ENCODE measurements around the gene TPM3.
A peak's percentile ranks its signal among the peaks of the same experiment; 100 is the strongest.
"Not testable (repeated sequence)": the region's sequence is repeated elsewhere in the genome, so short reads cannot be mapped to it uniquely, and the experiment has no call there.

Gene TPM3

GRCh38 chr1:154191990-154192461 lies at the start of gene TPM3:
Gene TPM3 (minus strand): TSS chr1:154192100. CDS start chr1:154192018, 82 bp downstream.
- DNase-seq = no peak

DNA sequence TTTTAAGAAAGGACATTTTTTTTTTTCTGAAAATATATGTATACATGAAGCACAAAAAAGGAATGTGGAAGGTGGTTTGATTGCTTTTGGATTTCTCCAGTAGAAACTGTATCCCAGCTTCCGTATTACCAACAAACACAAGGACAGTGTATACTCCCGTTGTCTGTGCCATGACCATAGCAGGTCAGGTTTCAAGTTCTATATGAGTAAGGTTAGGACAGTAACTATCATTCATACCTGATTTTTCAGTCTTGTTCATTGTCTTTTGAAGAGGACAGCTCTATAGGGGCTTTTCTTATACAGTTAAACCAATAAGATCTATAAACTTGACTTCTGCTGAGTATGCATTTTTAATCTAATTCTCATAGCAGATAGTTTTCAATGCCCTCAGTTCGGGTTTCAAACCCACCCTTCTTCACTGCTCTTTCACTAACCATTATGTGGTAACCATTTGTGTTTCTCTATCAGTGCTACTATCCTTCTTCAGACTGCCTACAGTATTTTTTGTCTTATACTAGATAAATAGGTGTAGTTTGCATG lies 48.5 kb upstream of the TPM3 start:
- DNase-seq = no peak

- DNase-seq = no peak
Observed at GRCh38 chr1:154239491-154239890, 47.6 kb upstream of the TPM3 start.

DNA sequence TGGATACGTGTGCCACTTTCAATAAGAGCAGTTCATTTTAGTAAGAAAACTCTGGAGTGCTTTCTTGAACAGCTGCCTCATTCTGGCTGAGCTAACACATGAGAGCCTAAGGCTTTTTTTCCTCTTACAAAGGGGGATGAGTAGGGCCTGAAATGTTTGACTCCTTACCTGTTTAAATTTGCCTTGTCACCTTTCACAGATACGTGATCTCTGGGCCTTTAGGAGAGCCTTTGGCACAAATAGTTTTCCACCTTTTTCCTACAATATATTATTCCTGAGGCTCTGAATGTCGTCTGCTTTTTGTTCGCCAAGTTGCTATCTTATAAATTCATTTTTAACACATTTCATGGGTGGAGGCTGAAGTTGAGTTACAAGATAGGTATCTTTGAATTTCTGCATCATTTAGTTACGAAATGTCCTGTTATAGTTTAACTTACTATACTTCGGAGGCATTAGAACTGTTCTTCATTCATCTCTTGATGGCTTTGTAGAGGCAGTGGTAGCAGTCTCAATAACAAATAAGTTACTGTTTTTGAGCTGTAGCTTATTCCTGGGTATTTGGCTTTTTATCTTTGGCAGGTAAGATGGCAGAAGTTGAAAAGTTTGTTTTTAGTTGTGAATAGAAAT lies 46.1 kb upstream of the TPM3 start:
- no peak for DNase-seq

GRCh38 chr1:154237435-154237834 lies 45.5 kb upstream of the TPM3 start:
- DNase-seq = no peak

GRCh38 chr1:154236855-154237254 lies 45.0 kb upstream of the TPM3 start:
- DNase-seq = no peak

- not testable (repeated sequence) for DNase-seq
Observed at GRCh38 chr1:154233127-154233526, 41.2 kb upstream of the TPM3 start.

DNA sequence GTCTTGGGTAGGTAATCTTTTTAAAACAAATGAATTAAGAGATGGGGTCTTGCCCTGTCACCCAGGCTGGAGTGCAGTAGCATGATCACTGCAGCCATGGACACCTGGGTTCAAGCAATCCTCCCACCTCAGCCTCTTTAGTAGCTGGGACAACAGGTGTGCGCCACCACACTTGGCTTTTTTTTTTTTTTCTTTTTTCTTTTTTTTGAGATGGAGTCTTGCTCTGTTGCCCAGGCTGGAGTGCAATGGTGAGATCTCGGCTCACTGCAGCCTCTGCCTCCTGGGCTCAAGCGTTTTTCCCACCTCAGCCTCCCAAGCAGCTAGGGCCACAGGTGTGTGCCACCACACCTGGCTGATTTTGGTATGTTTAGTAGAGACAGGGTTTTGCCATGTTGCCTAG lies 39.2 kb upstream of the TPM3 start:
- DNase-seq = not testable (repeated sequence)

GRCh38 chr1:154225370-154225769 lies 33.5 kb upstream of the TPM3 start:
- DNase-seq = no peak

DNA sequence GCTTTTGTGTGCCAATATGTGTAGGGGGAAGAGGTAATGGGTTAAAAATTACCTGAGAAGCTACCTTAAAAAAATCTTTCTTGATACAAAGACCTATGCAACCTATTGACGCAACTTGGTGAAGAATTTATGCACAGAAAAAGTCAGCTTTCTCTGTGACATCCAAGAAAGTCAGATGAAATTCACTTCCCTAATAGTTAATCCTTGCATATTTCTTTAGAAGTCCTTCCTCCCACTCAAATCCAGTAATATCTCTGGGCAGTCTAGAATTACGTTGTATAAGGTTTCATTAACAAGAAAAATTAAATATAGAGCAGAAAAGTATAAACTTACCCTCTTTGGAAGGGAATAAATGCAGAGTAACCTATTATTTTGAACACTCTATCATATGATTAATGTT lies 31.7 kb upstream of the TPM3 start:
- no peak for DNase-seq

GRCh38 chr1:154222918-154223317 lies 31.0 kb upstream of the TPM3 start:
- no peak for DNase-seq

DNA sequence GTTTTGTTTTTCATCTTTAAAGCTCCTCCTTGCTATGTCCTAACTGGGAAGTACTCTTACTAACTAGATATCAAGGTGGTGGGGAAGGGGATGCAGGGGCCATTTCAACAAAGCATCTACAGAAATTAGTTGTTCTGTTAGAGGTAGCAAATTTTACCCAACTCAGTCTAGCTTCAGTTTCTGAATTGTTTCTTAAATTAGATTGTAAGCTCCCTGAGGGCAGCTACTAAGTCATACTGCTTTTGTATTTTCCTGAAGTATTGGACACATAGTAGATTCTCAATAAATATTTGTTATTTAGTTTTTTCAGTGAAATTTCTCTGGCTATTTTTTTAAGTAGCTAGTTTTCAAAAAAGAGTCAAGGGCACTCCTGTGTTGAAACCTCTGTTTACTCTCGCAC lies 30.6 kb upstream of the TPM3 start:
- DNase-seq = no peak

DNA sequence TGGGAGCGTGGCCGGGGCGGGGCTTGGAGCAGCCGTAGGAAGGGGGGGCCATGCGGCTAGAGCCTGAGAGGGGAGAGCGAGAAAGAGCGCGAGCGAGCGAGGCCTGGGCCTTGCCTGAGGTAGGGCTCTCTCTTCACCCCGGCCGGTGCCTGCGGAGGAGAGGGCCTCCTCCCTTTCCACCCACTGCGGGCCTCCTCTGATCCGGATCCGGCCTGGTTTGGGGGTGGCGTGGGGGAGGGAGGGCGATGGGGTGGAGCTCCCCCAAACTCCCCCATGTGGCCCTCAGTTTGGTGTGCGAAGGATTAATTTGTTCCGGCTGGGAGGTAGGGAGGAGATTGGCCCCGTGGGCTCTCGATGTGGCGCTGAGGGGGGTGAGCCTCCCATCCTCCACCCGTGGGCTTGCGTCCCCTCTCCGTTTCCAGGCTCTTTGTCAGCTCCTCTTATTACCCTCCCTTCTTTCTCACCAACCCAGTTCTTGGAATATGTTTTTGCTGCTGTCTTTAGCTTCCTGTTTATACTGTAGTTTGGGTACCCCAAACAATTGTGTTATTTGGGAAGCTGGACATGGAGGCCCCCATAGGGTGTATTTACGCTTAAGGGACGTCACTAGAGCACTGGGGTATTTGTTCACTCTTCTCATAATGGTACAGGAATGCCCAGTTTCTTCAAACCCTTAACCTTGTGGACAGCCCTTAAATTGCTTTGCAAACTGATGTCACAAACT lies 29.5 kb upstream of the TPM3 start:
- DNase-seq = peak in 1 of 2 experiments; percentile 42

DNA sequence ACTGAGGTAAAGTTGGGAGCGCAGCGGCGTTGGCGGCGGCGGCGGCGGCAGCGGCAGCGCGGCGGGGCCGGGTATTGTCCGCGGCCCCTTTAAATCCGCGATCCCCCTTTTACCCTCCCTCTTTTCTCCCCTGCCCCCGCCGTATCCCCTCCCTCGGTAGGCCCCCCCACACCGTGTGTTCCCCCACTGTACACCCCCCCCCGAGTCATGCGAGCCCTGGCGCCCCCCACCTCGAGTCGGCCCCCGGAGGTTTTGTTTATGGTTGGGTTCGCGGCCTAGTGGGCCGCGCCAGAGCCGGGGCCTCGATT lies 29.0 kb upstream of the TPM3 start:
- DNase-seq = no peak

DNA sequence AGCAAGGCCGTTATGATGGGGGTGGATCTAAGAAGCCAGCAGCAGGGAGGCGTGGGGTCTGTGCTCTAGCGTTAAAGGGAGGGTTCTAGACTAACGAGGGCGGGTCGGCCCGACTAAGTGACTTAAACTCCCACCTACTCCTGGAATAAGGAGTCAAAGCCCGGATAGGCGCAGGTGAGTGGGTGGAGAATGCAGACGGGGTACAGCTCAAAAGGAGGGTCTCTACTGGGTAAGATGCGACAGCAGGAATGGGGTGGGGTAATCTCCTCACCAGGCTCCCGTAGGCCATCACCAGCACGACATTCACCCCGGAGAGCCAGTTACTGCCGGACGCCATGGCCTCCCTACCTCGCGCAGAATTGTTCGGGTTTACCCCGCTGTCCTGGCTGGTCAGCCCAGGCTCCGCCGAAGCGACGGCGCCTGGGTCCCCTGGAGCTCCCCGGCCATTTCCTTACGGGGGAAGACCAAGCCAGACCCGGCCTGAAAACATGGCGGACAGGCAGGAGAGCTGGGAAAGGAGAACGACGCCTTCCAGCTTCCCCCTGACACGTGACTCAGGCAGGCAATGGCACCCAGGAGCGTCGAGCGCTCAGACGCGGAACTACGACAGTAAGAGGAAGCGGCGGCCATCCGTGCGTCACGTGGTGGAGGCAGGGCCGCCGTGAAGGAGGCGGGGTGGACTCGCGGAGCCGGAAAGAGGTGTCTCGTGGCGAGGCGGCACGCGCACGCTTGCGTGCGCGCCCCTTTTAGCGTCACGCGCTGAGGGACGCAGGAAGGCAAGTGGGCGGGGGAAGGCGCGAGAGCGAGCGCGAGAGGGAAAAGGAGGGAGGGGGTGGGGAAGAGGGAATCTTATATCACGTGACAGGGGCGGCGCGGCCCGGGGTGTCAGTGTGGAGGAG lies 28.4 kb upstream of the TPM3 start, which contains the start of gene UBAP2L:
Gene UBAP2L, plus strand, starts transcription at position 885 of the 899 bp plus-strand sequence. CDS start 4,169 bp downstream, outside the sequence.
- DNase-seq = peak; percentile 88 to 95

GRCh38 chr1:154219541-154219940 lies 27.6 kb upstream of the TPM3 start:
- DNase-seq = no peak

DNA sequence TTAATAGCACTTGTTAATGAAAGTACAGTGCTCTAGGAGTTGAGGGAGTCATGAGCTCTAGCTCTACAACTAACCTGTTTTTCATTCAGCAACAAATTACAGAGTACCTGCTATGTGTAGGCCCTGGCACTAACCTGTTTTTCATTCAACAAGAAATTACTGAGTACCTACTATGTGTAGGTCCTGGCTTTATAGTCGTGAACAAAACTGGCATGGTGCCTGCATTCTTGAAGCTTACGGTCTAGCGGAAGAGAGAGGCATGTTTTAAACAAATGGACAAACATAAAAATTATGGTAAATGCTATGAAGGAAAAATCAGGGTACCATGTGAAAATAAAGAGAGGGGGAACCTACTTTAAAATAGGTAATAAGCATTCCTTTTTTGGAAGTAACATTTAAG lies 26.6 kb upstream of the TPM3 start:
- DNase-seq = no peak

- DNase-seq = peak in 1 of 2 experiments; percentile 31
Observed at GRCh38 chr1:154213274-154213673, 21.4 kb upstream of the TPM3 start.

GRCh38 chr1:154212083-154212482 lies 20.2 kb upstream of the TPM3 start:
- DNase-seq = no peak

GRCh38 chr1:154208677-154209388 lies 16.9 kb upstream of the TPM3 start:
- no peak for DNase-seq

DNA sequence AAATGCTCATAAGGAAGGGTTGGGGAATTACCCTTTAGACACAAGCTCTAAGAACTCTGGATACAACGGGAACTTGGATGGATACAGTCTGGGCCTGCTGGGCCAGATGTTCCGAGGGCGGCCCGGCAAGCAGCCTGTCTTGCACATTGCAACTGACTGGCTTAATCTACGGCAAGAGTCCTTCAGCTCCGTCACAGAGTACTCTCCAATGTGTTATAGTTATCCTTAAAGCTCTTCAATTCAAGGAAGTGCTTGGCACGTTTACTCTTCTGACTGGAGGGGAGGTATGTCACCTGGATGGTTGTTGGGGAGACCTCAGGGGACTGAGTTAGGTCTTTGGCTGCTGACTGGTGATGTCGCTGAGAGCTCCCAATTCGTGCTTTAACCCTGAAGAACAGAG lies 15.4 kb upstream of the TPM3 start:
- DNase-seq = no peak

DNA sequence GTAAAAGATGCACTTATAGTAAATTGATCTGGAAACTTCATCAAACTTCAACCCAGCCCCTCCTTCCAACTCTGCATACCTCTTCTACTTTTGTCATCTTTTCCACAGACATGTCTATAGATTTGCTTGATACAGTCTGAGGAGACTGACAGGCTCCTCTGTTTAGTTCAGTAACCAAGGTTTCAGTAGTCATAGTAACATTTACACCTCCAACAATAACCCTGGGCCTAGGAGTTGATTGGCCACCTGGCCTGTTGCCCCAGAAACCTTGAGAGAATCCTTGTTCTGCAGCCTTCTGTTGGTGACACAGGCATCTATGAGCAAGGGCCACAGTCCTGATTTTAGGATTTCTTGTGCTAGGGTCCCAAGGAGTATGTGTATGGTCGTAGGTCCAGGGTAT lies 14.3 kb upstream of the TPM3 start, which contains the start of gene CFAP141:
Gene CFAP141, minus strand, starts transcription at position 138 of the 400 bp plus-strand sequence. Its CDS starts 26 bp downstream, at position 112.
- peak in 1 of 2 experiments; percentile 10 for DNase-seq
